Calu3 (cell line): ENCODE results near the gene FNDC10. TPM values are rescaled to one million over a fixed set of nuclear protein-coding genes. Genes with fewer than 3 reads are reported as not detected.

Experiments used
- BruUV-seq: library from RNA; stranded (reverse); fragments of 400-500 nt; replicated peaks from 2 replicates; lab custom pipeline; 2021; lab: Mats Ljungman, UMichigan
- CTCF ChIA-PET: fragments of 300-600 bp; sonication (Branson Sonifier 250); formaldehyde crosslinking; loops from one replicate; lab custom pipeline; 2022; ENCODE audit warnings: antibody characterized with exemption; lab: Charles Lee
- DNase-seq: peaks from one replicate; pipeline ENCODE4 v3.0.0; 2022
- H3K27ac Mint-ChIP-seq: one replicate; pipeline ENCODE4 v1.8.0; 2022; ENCODE audit warnings: mixed read lengths; ENCODE audit not compliant: unreplicated experiment
- H3K27me3 Mint-ChIP-seq: one replicate; pipeline ENCODE4 v1.8.0; 2022; ENCODE audit warnings: mixed read lengths; ENCODE audit not compliant: unreplicated experiment
- H3K36me3 Mint-ChIP-seq: one replicate; pipeline ENCODE4 v1.8.0; 2022; ENCODE audit warnings: mild to moderate bottlenecking, moderate library complexity, mixed read lengths; ENCODE audit not compliant: insufficient read depth, unreplicated experiment
- H3K4me1 Mint-ChIP-seq: one replicate; pipeline ENCODE4 v1.8.0; 2022; ENCODE audit warnings: mild to moderate bottlenecking, low read depth, mixed read lengths; ENCODE audit not compliant: unreplicated experiment
- H3K4me3 Mint-ChIP-seq: one replicate; pipeline ENCODE4 v1.8.0; 2022; ENCODE audit warnings: mild to moderate bottlenecking, low read depth, moderate library complexity, mixed read lengths; ENCODE audit not compliant: unreplicated experiment
- H3K9me3 Mint-ChIP-seq: one replicate; pipeline ENCODE4 v1.8.0; 2022; ENCODE audit warnings: low read depth, mixed read lengths; ENCODE audit not compliant: unreplicated experiment
- CTCF ChIP-seq: fragments of 200-600 bp; IDR thresholded peaks from one replicate; pipeline ENCODE4 v1.8.0; 2022; ENCODE audit warnings: antibody characterized with exemption; ENCODE audit not compliant: unreplicated experiment
- intact Hi-C: fragments of 100-400 bp; cut with micrococcal nuclease; formaldehyde crosslinking; loops from one replicate; pipeline ENCODE4 v1.10.0; 2022; ENCODE audit not compliant: unreplicated experiment
- total RNA-seq: library from RNA; stranded (reverse); gene quantifications from 2 replicates; pipeline ENCODE4 v1.2.3, GENCODE V29; 2022

Gene FNDC10
- total RNA-seq, 1 experiment from 2014 or later, result 3.5 TPM

- Mint-ChIP-seq H3K4me3 (no peak overlapping the region), H3K9me3 (no peaks in the 10 kb centered on the region), H3K27ac (no peak overlapping the region), H3K4me1 (no peaks in the 10 kb centered on the region), H3K27me3 (peaks cover 17% of the 10 kb centered on the region), H3K36me3 (peaks cover 7% of the 10 kb centered on the region)
- no peak for DNase-seq
- intact Hi-C loops, result no loop called here
- CTCF ChIA-PET, result no interaction called here
- BruUV-seq, result no TSS peak
- no peak for TF ChIP-seq CTCF
Observed at GRCh38 chr1:1604374-1605033, 4.6 kb upstream of the FNDC10 start.

DNA sequence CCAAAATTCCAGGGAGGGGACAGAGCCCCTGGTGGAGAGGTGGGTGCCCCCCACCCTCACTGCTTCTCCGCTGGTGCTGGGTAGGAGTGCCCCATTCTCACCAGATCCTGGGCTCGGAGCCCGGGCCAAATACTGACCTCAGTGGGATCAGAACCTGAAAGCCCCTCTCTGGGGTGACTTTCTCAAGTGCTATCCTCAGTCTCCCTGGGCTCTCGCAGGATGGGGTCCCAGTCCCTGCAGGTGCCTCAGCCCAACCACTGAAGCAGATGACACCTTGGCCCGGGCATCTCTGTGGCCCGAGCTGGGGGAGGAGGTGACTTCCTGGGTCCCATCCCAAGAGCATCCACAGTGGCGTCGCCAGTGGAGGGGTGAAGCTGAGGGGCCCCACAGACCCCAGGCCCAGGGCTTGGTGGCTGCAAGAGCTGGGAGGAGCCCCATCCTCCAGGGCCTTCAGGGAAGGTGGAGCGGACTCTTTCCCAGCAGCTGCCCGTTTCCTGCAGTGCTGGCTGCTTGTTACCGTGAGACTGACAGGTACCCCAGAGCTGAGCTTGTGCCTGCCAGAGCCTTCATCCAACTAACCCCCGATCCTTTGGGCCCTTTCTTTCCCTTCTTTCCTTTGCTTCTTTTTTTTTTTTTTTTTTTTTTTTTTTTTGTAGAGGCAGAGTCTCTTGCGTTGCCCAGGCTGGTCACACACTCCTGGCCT, 3.9 kb upstream of the FNDC10 start:
- TF ChIP-seq CTCF, result no peak
- Mint-ChIP-seq H3K27ac (no peak overlapping the region), H3K4me1 (no peaks in the 10 kb centered on the region), H3K36me3 (peaks cover 10% of the 10 kb centered on the region), H3K4me3 (no peak overlapping the region), H3K9me3 (no peaks in the 10 kb centered on the region), H3K27me3 (peaks cover 17% of the 10 kb centered on the region)
- intact Hi-C loops, result no loop called here
- no peak for DNase-seq
- CTCF ChIA-PET, result no interaction called here
- BruUV-seq, result no TSS peak

DNA sequence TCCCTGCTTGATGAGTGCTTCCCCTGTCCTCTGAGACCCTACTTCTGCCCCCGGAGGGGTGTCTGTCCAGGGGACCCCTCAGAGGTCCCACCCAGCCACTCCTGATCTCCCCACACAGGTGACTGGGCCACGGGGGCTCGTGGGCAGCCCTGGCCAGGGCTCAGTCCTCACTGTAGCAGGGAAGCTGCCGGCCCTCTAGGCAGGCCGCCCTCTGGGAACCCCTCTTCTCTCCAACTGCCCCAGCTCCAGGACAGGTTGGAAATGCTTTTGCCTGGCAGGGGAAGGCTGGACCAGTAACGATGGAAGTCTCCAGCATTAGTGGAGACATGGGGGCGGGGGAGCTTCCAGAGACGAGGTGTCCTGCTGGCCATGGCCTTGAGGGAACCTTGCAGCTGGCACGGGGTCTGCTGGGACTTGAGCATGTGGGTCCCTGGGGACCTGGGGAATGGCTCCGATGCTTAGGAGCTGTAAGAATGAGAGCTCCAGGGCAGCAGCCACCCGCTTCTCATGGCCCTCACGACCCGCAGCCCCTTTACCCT, 3.1 kb upstream of the FNDC10 start:
- intact Hi-C loops, result no loop called here
- no peak for DNase-seq
- Mint-ChIP-seq H3K27me3 (peaks cover 17% of the 10 kb centered on the region), H3K27ac (no peak overlapping the region), H3K9me3 (no peaks in the 10 kb centered on the region), H3K36me3 (peaks cover 12% of the 10 kb centered on the region), H3K4me3 (no peak overlapping the region), H3K4me1 (no peaks in the 10 kb centered on the region)
- TF ChIP-seq CTCF, result no peak
- CTCF ChIA-PET, result no interaction called here
- no TSS peak for BruUV-seq

GRCh38 chr1:1602304-1602967, 2.5 kb upstream of the FNDC10 start:
- no TSS peak for BruUV-seq
- no peak for TF ChIP-seq CTCF
- no peak overlapping the region for H3K27ac Mint-ChIP-seq
- H3K9me3 Mint-ChIP-seq, result no peaks in the 10 kb centered on the region
- H3K36me3 Mint-ChIP-seq, result peaks cover 12% of the 10 kb centered on the region
- peaks cover 17% of the 10 kb centered on the region for H3K27me3 Mint-ChIP-seq
- no peak overlapping the region for H3K4me3 Mint-ChIP-seq
- H3K4me1 Mint-ChIP-seq, result no peaks in the 10 kb centered on the region
- intact Hi-C loops, result no loop called here
- CTCF ChIA-PET, result no interaction called here
- DNase-seq, result no peak
